ENCODE measurements around the gene CRAMP1. TPM values are rescaled to one million over a fixed set of nuclear protein-coding genes. Genes with fewer than 3 reads are reported as not detected.
"Not testable (repeated sequence)": the region's sequence is repeated elsewhere in the genome, so short reads cannot be mapped to it uniquely, and the experiment has no call there.

Gene CRAMP1
- total RNA-seq, 1 donor from 2014 or later, result 6.9 TPM

DNA sequence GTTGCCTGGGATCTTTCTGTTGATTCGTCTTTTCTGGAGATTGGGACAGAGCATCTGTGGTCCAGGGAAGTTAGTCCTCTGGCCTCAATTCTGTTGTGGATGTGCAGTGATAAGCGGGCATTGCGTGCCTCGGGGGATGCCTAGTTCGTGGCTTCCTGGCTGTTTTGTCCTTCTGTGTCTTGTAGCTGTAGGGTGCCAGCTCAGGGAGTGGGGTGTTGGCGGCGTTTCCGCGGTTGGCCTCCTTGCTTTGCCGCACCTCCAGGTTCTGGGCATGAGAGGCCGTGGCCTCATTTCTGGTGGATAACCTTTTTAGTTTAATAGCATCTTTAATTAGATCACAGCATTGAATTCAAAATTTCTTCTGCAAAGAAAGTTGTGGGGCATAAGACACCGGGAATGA lies 64.5 kb downstream of the CRAMP1 start:
- no peak for ATAC-seq
- no peak for DNase-seq (ENCODE audit: low spot score)

DNA sequence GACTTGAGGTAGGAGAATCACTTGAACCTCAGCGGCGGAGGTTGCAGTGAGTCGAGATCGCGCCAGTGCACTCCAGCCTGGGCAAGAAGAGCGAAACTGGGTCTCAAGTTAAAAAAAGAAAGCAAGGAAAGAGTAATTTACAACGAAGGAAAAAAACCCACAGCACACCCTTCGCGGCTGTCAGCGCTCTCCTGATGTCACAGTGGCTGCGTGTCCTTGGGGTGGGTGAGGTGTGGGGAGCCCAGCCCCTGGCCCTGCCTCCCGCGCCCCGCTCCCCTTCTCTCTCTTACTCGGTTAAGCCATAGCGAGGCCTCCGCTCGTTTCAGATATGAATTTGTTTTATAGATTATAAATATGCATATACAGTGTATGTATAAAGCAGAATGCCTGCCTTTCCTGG lies 65.2 kb downstream of the CRAMP1 start:
- no peak for ATAC-seq
- DNase-seq (ENCODE audit: low spot score), result no peak

DNA sequence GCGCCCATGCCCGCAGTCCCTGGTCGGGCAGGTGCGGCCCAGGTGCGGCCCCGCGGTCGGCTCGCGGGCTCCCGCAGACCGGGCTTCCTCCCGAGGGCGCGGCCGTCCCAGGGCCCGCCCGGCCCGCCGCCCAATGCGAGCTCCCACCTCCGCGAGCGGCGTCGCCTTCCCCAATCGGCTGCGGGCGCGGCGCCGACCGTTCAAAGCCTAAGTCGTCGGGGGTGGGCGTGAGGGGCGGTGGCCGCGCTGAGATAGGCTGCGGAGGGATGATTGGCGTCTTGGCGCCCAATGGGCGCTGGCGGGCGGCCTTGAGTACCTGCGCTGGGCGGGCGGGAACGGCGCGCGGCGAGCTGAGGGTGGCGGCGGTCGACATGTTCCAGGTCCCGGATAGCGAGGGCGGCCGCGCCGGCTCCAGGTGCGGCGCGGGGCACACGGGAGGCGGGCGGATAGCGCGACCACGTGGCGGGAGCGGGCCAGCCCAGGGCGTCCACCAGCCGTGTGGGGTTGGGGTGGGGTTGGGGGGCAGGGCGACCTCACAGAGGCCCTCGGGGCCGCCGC lies 65.9 kb downstream of the CRAMP1 start, which contains the start of gene JPT2:
Gene JPT2 (plus strand): TSS at position 338 of the 558 bp plus-strand sequence. CDS start 34 bp downstream, at position 372.
- peak; percentile 95 for ATAC-seq
- DNase-seq (ENCODE audit: low spot score), result peak; percentile 99

DNA sequence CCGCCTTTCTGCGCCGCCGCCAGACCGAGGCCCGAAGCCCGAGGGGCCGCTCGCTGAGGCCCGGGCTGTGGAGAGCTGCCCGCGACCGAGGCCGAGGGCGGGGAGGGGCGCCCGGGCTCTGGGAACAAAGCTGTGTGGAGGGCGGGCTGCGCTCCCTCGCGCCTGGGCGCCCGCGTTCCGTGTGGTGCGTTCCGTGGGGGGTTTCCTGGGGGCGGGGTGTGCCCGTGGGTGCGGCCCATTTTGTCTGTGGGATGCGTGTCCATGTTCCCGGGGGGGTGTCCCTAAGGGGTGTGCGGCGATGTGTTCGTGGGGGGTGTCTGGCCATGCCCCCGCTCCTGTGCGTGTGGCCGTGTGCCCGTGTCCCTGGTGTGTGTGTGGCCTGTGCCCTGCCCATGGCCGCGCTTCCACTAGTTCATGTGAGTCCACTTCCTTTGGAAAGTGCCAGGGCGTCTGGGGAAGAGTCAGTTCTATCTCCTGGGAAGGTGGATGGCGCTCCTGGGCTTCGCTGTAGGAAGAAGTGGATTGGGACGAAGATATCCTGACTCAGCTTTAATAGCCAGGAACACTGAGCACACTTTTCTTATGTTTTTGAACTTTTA lies 66.4 kb downstream of the CRAMP1 start:
- peak; percentile 68 for DNase-seq (ENCODE audit: low spot score)
- ATAC-seq, result peak; percentile 70

DNA sequence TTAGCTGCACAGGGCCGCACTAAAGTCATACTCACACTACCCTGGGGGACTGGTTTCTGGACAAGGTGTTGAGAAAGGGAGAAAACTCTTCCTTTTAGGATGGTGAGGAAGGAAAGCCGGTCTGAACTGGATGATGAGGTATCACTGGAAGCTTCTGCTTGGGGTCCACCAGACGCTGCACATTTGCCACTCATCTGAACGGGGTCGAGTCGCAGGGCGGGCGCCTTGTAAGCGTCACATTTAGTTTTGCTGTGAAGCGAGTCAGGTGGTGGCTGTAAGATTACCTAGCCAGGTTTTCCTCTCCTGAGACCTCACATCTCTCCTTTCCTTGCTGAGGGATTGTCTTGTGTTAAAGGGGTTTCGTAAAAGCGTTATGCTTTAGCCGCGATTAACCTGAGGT lies 68.2 kb downstream of the CRAMP1 start:
- DNase-seq (ENCODE audit: low spot score) (no peak), ATAC-seq (no peak)

DNA sequence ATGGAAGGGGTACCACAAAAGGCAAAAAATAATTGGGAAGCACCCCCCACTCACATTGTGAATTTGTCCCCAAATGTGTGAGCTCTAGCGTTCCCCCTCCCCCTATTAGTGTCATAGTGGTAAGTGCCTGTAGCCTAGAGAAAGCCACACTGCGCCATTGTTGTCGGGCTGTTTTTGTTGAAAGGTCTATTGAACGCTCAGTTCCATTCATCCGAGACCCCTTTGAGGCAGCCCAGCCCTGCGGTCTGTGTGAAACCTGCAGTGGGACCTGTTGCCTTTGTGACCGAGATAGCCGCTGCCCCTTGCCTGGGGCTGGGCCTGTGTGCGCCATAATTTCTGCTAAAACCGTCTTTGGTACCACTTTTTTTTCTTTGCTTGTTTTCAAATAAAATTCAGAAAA lies 68.9 kb downstream of the CRAMP1 start:
- DNase-seq (ENCODE audit: low spot score) (no peak), ATAC-seq (no peak)

DNA sequence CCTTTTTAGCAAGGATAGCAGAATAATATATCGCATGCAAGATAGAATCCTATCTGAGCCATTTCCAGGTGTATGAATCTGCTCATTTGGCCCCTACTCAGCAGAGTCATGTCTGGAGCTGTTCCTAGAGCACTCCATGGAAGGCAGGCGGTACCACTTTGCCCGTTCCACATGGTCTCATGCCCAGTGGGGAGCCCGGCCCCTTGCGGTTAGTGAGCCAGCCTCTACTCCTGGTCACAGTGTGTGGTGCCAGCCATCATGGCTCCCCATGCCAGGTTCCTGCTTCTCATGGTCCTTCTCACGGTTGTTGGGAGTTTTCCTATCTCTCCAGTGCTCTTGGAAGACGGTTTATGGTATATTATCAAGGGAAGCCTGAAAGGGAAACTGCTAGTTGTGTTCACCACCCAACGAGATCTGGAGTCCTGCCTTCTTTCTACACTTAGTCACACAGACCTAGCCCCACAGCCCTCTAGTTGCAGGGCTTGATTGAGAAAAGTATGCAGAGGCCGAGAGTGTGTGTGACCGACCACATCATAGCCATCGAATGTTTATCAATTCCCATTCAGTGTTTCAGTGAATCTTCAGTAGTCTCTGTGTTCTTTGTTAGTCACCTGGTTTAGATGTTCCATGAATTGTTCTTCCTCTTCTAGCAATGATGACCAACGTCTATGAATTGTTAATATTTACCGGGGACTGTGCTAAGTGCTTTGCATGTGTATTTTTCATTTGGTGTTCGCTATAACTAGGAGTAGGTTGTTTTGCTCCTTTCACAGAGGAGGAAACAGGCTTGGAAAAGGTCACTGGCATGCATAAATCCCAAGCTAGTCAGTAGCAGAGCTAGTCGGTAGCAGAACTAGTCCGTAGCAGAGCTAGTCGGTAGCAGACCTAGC lies 75.5 kb downstream of the CRAMP1 start:
- DNase-seq (ENCODE audit: low spot score), result no peak
- ATAC-seq, result no peak

DNA sequence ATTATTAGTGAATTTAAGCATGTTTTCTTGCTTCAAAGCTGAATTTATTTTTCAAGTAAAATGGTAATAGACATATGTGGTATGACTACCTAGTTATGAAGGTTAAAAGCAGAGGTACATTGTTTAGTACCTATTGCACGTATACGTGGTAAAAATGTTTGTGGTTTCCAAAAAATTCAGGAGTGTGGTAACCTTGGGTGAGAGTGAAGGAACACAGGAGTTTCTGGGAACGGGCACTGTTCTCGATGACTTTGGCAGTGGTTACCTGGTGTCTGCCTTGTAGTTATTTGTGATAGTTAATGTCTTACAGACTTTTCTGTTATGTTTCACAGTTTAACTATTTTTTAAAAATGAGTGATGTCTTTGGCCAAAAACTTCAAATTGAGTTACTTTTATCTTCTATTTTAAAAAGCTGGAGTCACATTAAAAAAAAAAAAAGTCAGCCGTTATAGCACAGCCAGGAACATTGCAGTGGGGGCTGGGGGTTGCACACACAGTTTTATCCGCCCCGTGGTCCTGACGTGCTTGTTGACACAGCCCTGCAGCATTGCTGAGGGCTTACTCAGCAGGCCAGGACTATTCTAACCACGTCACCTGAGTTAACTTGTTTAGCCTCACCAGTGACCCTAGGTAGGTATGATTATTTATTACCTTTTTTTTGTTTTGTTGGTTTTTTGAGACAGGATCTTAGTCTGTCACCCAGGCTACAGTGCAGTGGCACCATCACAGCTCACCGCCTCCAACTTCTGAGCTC lies 76.8 kb downstream of the CRAMP1 start:
- ATAC-seq (peak; percentile 82), DNase-seq (ENCODE audit: low spot score) (no peak)

DNA sequence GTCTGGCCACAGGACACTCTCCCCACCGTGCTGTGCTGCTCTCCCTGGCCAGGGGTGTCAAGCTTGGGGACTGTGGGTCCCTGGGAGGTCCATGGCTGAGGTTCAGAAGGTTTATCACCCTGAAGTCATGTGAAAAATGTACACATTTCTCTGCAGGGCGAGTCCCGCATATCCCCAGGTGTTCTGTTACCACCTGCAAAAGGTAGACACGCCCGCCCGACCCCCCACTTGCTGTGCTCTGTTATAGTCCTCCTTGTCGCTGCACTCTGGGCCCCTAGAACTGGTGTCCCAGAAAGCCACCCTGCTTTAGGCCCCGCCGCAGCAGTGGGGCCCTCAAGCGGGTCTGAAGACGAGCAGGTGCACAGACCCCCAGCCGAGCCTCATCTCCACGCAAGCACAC lies 77.7 kb downstream of the CRAMP1 start:
- DNase-seq (ENCODE audit: low spot score) (no peak), ATAC-seq (no peak)

DNA sequence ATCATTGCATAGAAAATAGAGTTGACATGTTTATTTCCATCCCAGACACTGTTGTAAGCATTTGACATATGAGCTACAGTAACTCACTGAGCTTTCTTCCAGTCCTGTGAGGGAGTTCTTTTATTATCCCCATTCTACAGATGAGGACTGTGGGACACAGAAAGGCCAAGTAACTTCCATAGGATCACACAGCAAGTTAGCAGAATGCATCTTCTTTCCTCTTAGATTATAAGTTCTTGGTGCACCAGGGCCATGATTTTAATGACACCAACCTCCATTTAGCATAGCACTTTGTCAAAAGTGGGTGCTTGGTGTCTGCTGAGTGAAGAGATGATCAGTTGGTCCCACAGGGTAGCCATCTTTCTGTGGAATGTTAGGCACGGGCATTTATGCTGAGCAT lies 78.7 kb downstream of the CRAMP1 start:
- no peak for ATAC-seq
- DNase-seq (ENCODE audit: low spot score), result no peak

DNA sequence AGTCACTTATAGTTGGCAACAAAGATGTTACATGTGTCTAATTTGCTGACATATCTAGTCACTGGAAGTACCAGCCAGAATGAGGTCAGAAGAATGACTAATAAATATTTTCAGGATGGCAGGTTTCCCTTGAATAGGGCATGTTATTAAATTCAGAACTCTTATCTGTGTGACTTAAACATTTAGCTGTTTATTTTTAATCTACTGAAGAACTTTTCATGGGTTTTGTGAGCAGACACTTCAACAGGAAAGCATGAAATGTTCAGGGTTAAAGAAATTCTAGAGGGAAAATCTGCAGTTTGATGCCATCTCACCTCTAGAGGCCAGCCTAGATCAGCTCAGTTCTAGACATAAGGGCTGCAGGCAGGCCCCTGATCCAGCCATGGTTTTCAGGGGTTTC lies 79.1 kb downstream of the CRAMP1 start:
- DNase-seq (ENCODE audit: low spot score) (no peak), ATAC-seq (no peak)

DNA sequence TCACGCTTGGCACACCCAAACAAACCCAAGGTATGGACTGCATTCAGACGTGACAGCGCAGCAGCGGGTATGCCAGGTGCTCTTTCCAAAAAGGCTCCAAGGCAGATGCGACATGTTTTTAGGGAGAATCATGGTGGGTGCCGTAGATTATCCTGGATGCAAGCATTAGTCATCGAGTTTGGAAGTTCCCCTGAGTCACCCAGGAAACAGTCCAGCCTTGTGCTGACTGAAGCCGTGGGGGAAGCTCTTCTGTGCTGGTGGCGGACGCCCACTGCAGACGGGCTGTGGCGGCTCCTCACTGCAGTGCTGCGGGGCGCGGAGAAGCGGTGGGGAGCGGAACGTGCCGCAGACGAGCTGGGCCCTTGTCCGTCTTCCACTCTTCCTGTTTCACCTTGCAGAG lies 79.8 kb downstream of the CRAMP1 start:
- DNase-seq (ENCODE audit: low spot score), result no peak
- no peak for ATAC-seq

DNA sequence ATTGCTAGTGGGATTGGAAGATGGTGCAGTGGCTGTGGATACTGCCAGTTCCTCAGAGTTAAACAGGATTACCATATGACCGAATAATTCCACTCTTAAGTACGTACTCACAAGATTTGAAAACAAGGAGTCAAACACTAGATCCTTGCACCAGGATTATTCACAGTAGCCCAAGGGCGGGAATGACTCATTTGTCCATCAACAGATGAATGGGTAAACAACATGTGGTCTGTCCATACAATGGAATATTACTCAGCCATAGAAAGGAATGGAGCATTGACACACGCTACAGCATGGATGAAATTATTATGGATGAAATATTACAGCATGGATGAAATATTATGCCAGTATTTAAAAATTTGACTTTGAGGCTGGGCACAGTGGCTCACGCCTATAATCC lies 84.7 kb downstream of the CRAMP1 start:
- no peak for ATAC-seq
- no peak for DNase-seq (ENCODE audit: low spot score)

DNA sequence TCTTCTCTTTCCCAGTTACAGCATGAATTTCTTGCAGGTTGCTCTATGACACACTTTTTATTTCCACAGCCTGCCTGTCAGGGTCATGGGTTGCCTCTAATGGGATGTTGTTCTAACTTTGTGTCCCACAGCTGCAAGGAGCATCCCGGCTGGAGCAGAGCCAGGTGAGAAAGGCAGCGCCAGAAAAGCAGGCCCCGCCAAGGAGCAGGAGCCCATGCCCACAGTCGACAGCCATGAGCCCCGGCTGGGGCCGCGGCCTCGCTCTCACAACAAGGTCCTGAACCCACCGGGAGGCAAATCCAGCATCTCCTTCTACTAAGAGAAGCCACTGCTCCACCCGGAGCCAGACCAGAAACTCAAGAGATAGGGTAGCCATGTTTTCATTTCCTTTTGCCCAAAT lies 86.5 kb downstream of the CRAMP1 start:
- no peak for DNase-seq (ENCODE audit: low spot score)
- ATAC-seq, result no peak

DNA sequence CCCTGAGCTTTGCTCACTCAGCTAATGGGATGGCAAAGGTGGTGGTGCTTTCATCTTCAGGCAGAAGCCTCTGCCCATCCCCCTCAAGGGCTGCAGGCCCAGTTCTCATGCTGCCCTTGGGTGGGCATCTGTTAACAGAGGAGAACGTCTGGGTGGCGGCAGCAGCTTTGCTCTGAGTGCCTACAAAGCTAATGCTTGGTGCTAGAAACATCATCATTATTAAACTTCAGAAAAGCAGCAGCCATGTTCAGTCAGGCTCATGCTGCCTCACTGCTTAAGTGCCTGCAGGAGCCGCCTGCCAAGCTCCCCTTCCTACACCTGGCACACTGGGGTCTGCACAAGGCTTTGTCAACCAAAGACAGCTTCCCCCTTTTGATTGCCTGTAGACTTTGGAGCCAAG lies 88.1 kb downstream of the CRAMP1 start:
- DNase-seq (ENCODE audit: low spot score) (no peak), ATAC-seq (no peak)

DNA sequence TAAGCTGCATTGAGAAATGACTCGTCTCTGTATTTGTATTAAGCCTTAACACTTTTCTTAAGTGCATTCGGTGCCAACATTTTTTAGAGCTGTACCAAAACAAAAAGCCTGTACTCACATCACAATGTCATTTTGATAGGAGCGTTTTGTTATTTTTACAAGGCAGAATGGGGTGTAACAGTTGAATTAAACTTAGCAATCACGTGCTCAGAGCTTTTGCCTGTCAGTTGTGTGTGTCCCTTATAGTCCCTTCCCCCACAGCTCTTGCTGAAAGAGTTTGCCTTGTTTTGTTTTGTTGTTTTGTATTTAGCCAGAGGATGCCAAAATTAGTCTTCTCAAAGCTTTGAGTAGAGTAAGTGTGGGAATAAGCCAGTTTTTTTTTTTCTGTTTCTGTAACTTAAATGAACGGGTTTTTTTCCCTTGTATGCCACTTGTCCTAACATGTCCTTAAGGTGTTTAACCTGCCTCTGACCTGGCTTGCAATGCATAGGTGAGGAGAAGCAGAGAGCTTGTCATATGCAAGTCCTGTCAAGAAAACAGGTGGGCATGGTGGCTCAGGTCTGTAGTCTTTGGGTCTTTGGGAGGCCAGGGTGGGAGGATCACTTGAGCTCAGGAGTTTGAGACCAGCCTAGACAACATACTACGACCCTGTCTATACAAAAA lies 89.2 kb downstream of the CRAMP1 start:
- no peak for ATAC-seq
- no peak for DNase-seq (ENCODE audit: low spot score)

DNA sequence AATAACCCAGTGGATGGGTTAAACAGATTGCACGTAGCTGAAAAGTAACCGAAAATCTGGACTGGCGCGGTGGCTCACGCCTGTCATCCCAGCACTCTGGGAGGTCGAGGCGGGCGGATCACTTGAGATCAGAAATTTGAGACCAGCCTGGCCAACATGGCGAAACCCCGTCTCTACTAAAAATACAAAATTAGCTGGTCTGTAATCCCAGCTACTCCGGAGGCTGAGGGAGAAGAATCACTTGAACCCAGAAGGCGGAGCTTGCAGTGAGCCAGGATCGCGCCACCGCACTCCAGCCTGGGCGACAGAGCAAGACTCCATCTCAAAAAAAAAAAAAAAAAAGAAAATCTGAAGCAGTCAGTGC lies 93.1 kb downstream of the CRAMP1 start:
- not testable (repeated sequence) for DNase-seq (ENCODE audit: low spot score)
- ATAC-seq, result peak; percentile 23

DNA sequence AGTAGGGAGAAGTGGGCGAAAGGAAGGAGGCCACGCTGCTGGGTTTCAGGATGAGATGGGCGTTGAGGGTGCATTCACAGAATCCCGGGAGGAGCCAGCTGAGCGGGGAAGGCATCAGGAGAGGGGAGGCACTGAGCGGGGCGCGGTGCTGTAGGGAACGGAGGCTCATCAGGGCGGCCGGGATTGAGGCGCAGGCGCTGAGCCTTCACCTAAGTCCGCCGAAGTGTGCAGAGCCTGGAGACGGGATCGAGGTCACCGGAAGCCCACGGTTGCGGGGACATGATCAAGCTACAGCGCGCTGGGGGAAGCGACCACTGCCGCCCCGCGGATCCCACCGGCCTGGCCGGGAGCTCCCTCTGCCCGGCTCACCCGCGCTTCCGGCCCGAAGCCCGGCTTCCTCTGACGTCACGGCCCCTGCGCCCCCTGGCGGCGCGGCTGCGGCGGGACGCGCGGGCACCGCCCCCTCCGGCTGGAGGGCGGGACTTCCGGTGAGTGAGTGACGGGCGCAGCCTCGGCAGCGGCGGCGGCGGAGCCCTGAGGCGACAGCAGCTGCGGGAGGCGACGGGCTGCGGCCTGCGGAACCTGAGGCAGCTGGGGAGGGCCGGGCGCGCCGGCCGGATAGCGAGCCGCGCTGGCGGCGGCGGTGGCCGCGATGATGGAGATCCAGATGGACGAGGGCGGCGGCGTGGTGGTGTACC lies 93.7 kb downstream of the CRAMP1 start, which contains the start of gene MAPK8IP3:
Gene MAPK8IP3 (plus strand): TSS at position 508 of the 698 bp plus-strand sequence. CDS start 145 bp downstream, at position 653.
- ATAC-seq (peak; percentile 95), DNase-seq (ENCODE audit: low spot score) (peak; percentile 95)

DNA sequence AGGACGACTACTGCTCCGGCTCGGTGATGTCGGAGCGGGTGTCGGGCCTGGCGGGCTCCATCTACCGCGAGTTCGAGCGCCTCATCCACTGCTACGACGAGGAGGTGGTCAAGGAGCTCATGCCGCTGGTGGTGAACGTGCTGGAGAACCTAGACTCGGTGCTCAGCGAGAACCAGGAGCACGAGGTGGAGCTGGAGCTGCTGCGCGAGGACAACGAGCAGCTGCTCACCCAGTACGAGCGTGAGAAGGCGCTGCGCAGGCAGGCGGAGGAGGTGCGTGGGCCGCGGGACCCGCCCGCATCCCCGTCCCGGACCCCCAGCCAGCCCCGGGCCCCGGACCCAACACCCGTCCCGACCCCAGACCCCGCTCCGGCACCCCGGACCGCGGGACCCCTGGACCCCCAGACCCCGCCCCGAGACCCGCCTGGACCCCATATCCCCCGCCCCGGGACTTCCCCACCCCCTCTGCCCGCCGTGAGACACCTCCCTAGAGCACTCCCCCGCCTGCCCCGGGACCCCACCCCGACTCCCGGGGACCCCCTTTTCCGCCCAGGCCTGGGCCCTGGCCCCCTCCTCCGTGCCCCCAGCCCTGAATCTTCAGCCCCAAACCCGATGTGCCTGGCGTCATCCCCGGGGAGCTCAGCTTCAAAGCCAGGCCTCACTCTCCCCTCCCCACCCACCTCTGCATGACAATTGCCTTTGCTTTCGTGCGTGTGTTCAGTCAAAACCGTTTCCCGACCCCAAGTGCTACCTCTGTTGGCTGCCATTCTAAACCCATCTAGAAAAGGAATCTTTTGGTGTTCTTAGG lies 94.4 kb downstream of the CRAMP1 start:
- no peak for DNase-seq (ENCODE audit: low spot score)
- peak; percentile 20 for ATAC-seq
